OCI-LY7 (cell line): ENCODE results near the gene EXD2. TPM values are rescaled to one million over a fixed set of nuclear protein-coding genes. Genes with fewer than 3 reads are reported as not detected.

Source experiments
- BruUV-seq: library from RNA; stranded (reverse); fragments of 400-500 nt; replicated peaks from 2 replicates; lab custom pipeline; 2021; lab: Mats Ljungman, UMichigan
- CTCF ChIA-PET: fragments of 300-600 bp; sonication (Branson Sonifier 250); formaldehyde crosslinking; loops from one replicate; lab custom pipeline; 2022; ENCODE audit warnings: antibody characterized with exemption; ENCODE audit not compliant: unreplicated experiment; lab: Charles Lee
- POLR2A ChIA-PET: fragments of 300-600 bp; sonication (Branson Sonifier 250); formaldehyde crosslinking; loops from one replicate; lab custom pipeline; 2022; ENCODE audit warnings: antibody characterized with exemption; lab: Charles Lee
- DNase-seq: peaks from one replicate; pipeline ENCODE4 v3.0.0-alpha.2; 2015; ENCODE audit warnings: low spot score
- H2AFZ ChIP-seq: fragments of 200-600 bp; sonication (generic), shearing (Covaris generic); 2 replicates; pipeline ENCODE4 v1.6.1; 2014; ENCODE audit warnings: mild to moderate bottlenecking, antibody characterized with exemption, low read length, moderate library complexity
- H3K27ac ChIP-seq: fragments of 200-600 bp; sonication (generic); 2 replicates; pipeline ENCODE4 v1.5.1; 2014; ENCODE audit warnings: mixed run types, low read depth, mild to moderate bottlenecking, moderate library complexity, low read length, inconsistent platforms; ENCODE audit not compliant: poor library complexity, severe bottlenecking
- H3K36me3 ChIP-seq: fragments of 200-600 bp; sonication (generic); 2 replicates; pipeline ENCODE4 v1.6.1; 2014; ENCODE audit warnings: mild to moderate bottlenecking, antibody characterized with exemption, low read length, moderate library complexity, mixed read lengths; ENCODE audit not compliant: insufficient read depth
- H3K4me1 ChIP-seq: fragments of 200-600 bp; sonication (generic); 2 replicates; pipeline ENCODE4 v1.5.1; 2014; ENCODE audit warnings: mild to moderate bottlenecking, low read length; ENCODE audit not compliant: insufficient read depth, poor library complexity, severe bottlenecking
- H3K4me2 ChIP-seq: fragments of 200-600 bp; sonication (generic); 2 replicates; pipeline ENCODE4 v1.6.1; 2014; ENCODE audit warnings: mild to moderate bottlenecking, low read length
- H3K4me3 ChIP-seq: fragments of 200-600 bp; sonication (generic); 2 replicates; pipeline ENCODE4 v1.5.1; 2014; ENCODE audit warnings: mild to moderate bottlenecking, low read depth, low read length; ENCODE audit not compliant: poor library complexity, severe bottlenecking
- H3K79me2 ChIP-seq: fragments of 200-600 bp; sonication (generic); 2 replicates; pipeline ENCODE4 v1.6.1; 2016; ENCODE audit warnings: low read depth, mild to moderate bottlenecking, low read length, moderate library complexity, mixed read lengths; ENCODE audit not compliant: insufficient read depth
- H3K9me2 ChIP-seq: fragments of 200-600 bp; sonication (generic); 2 replicates; pipeline ENCODE4 v1.6.1; 2016; ENCODE audit warnings: mild to moderate bottlenecking, low read length, mixed read lengths; ENCODE audit not compliant: insufficient read depth
- H3K9me3 ChIP-seq: fragments of 200-600 bp; sonication (generic); 2 replicates; pipeline ENCODE4 v1.6.1; 2014; ENCODE audit warnings: mild to moderate bottlenecking, mixed run types, low read length, mixed read lengths
- H4K20me1 ChIP-seq: fragments of 200-600 bp; sonication (generic); 2 replicates; pipeline ENCODE4 v1.6.1; 2014; ENCODE audit warnings: mild to moderate bottlenecking, antibody characterized with exemption, low read length, moderate library complexity, mixed read lengths; ENCODE audit not compliant: insufficient read depth
- EZH2phosphoT487 ChIP-seq: fragments of 200-600 bp; sonication (generic); IDR thresholded peaks from 2 replicates; pipeline ENCODE4 v1.6.1; 2018; ENCODE audit warnings: low read depth, borderline replicate concordance, mild to moderate bottlenecking, mixed run types, antibody characterized with exemption, low read length, moderate library complexity, mixed read lengths
- intact Hi-C: fragments of 100-400 bp; cut with micrococcal nuclease; formaldehyde crosslinking; loops from one replicate; pipeline ENCODE4 v1.10.0; 2022; ENCODE audit not compliant: unreplicated experiment
- total RNA-seq, 2 experiments: library from RNA; depleted of rRNA in 1 of 2; stranded (reverse); fragments of >200 nt in 1 of 2; shearing (Covaris generic) in 1 of 2; gene quantifications; 2 replicates each; pipeline ENCODE4 v1.2.3, GENCODE V29; 2014 to 2022
- TF ChIP-seq, protein P1 (sequence below): fragments of 200-600 bp; sonication (generic); conservative IDR thresholded peaks from 2 replicates; pipeline ENCODE4 v1.5.1; 2014; ENCODE audit warnings: mild to moderate bottlenecking, antibody characterized with exemption, low read length, moderate library complexity, mixed read lengths

Gene EXD2
- total RNA-seq, 2 experiments from 2014 or later, result 2.7 to 8.4 TPM

- no peaks in the 10 kb centered on the region for H3K4me1 ChIP-seq
- no peaks in the 10 kb centered on the region for H3K9me3 ChIP-seq
- TF ChIP-seq, protein P1, sequence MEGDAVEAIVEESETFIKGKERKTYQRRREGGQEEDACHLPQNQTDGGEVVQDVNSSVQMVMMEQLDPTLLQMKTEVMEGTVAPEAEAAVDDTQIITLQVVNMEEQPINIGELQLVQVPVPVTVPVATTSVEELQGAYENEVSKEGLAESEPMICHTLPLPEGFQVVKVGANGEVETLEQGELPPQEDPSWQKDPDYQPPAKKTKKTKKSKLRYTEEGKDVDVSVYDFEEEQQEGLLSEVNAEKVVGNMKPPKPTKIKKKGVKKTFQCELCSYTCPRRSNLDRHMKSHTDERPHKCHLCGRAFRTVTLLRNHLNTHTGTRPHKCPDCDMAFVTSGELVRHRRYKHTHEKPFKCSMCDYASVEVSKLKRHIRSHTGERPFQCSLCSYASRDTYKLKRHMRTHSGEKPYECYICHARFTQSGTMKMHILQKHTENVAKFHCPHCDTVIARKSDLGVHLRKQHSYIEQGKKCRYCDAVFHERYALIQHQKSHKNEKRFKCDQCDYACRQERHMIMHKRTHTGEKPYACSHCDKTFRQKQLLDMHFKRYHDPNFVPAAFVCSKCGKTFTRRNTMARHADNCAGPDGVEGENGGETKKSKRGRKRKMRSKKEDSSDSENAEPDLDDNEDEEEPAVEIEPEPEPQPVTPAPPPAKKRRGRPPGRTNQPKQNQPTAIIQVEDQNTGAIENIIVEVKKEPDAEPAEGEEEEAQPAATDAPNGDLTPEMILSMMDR, result no peak
- no peak for TF ChIP-seq EZH2phosphoT487
- no peaks in the 10 kb centered on the region for H3K36me3 ChIP-seq
- no peaks in the 10 kb centered on the region for H3K9me2 ChIP-seq
- CTCF ChIA-PET, result no interaction called here
- H3K27ac ChIP-seq, result no peak overlapping the region
- BruUV-seq, result no TSS peak
- H3K4me2 ChIP-seq, result no peak overlapping the region
- H2AFZ ChIP-seq, result no peak overlapping the region
- no peak for DNase-seq
- POLR2A ChIA-PET, result no interaction called here
- no peaks in the 10 kb centered on the region for H3K79me2 ChIP-seq
- no peak overlapping the region for H3K4me3 ChIP-seq
- intact Hi-C loops, result no loop called here
- no peaks in the 10 kb centered on the region for H4K20me1 ChIP-seq
Observed at GRCh38 chr14:69238883-69239282, 47.6 kb downstream of the EXD2 start.

DNA sequence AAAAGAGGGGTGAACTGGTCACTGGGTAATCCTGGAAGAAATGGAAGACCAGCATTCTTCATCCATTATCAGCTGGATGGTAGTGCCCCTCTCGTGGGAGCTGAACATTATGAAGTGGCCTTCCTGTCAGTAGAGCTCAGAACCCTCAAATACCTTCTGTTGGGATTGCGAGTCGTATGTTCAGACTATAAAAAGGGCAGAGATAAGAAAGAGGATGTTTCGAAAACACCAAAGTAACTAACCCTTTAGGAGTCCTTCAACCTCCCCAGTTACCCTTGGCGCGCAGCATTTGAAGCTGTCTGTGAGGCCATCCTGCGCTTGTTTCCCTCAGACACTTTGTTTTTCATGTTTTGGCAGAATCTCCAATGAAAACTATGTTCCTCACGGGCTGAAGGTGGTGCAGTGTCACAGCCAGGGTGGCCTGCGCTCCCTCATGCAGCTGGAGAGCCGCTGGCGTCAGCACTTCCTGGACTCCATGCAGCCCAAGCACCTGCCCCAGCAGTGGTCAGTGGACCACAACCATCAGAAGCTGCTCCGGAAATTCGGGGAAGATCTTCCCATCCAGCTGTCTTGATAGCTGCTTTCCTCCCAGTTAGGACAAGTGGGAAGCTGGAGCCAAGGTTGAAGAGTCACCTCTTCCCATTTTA is 49.4 kb downstream of the EXD2 start:
- ChIA-PET POLR2A (no interaction called here), CTCF (no interaction called here)
- no TSS peak for BruUV-seq
- Histone ChIP-seq H3K9me2 (no peaks in the 10 kb centered on the region), H4K20me1 (no peaks in the 10 kb centered on the region), H3K27ac (no peak overlapping the region), H3K36me3 (no peaks in the 10 kb centered on the region), H3K79me2 (no peaks in the 10 kb centered on the region), H3K4me3 (no peak overlapping the region), H3K4me1 (no peaks in the 10 kb centered on the region), H3K9me3 (no peaks in the 10 kb centered on the region), H3K4me2 (no peak overlapping the region), H2AFZ (no peak overlapping the region)
- no peak for DNase-seq
- intact Hi-C loops, result loop anchor here (5.0 kb wide), 3 partner anchors 112 to 237 kb away; no protein-coding TSS in a partner anchor
- TF ChIP-seq, protein P1, result no peak
- no peak for TF ChIP-seq EZH2phosphoT487

DNA sequence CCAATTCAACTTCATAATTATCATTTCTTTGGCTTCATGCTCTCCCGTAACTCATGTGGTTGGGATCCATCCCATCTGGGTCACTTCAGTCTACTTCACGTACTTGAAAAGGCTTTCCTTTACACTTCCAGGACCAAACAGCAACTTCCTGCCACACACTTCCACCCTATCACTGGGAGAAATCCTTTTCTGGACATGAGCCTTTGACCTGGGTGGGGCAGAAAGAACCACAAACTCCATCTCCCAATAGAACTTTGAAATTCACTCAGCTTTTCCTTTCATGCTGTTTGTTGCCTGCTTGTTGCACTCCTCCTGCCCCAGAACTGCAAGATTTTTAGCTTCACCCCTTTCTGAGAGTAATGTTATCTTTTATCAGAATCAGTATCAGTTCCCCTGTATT is 50.3 kb downstream of the EXD2 start:
- Histone ChIP-seq H3K4me1 (no peaks in the 10 kb centered on the region), H3K9me3 (no peaks in the 10 kb centered on the region), H3K27ac (no peak overlapping the region), H3K4me3 (no peak overlapping the region), H3K4me2 (no peak overlapping the region), H3K79me2 (no peaks in the 10 kb centered on the region), H3K36me3 (no peaks in the 10 kb centered on the region), H2AFZ (no peak overlapping the region), H3K9me2 (no peaks in the 10 kb centered on the region), H4K20me1 (no peaks in the 10 kb centered on the region)
- ChIA-PET CTCF (no interaction called here), POLR2A (no interaction called here)
- TF ChIP-seq EZH2phosphoT487, result no peak
- TF ChIP-seq, protein P1, result no peak
- intact Hi-C loops, result loop anchor here (5.0 kb wide), 3 partner anchors 111 to 236 kb away; no protein-coding TSS in a partner anchor
- DNase-seq, result no peak
- no TSS peak for BruUV-seq
